Prostate gland (tissue), 2 donors: ENCODE data around the gene NKRF. TPM values are rescaled to one million over a fixed set of nuclear protein-coding genes. Genes with fewer than 3 reads are reported as not detected.

Source experiments
- DNase-seq: peaks from one replicate; pipeline ENCODE4 v3.0.0-alpha.2; 2019; ENCODE audit warnings: low spot score
- H3K27ac ChIP-seq, 2 donors: fragments of 200-600 bp; sonication (generic); 2 replicates each; pipeline ENCODE4 v1.5.1; 2017 to 2019
- H3K27me3 ChIP-seq: fragments of 200-600 bp; sonication (generic); replicated peaks from 2 replicates; pipeline ENCODE4 v1.5.1; 2019; ENCODE audit not compliant: insufficient read depth
- H3K36me3 ChIP-seq, 2 donors: fragments of 200-600 bp; sonication (generic); 1 replicate in 1 of 2; 2 replicates in 1 of 2; pipeline versions ENCODE4 v1.5.1 to v1.8.1; 2017 to 2019
- H3K4me1 ChIP-seq: fragments of 200-600 bp; sonication (generic); replicated peaks from 2 replicates; pipeline ENCODE4 v1.5.1; 2019
- H3K4me3 ChIP-seq, 2 donors: fragments of 200-600 bp; sonication (generic); 2 replicates each; pipeline ENCODE4 v1.5.1; 2017 to 2019
- H3K9me3 ChIP-seq: fragments of 200-600 bp; sonication (generic); 2 replicates; pipeline ENCODE4 v1.5.1; 2017
- CTCF ChIP-seq, 4 experiments: fragments of 200-600 bp in 2 of 4; fragments of 450-650 bp in 2 of 4; sonication (generic) in 2 of 4; IDR thresholded peaks; 1 replicate in 3 of 4; 2 replicates in 1 of 4; pipeline ENCODE4 v1.5.1; 2016 to 2019; ENCODE audit warnings: antibody characterized with exemption in 4 of 4, mild to moderate bottlenecking in 2 of 4, moderate library complexity in 2 of 4
- POLR2A ChIP-seq: fragments of 450-650 bp; IDR thresholded peaks from one replicate; pipeline ENCODE4 v1.6.1; 2016; ENCODE audit warnings: antibody characterized with exemption, mild to moderate bottlenecking
- POLR2AphosphoS5 ChIP-seq: sonication (generic); formaldehyde crosslinking; IDR thresholded peaks from one replicate; pipeline ENCODE4 v1.6.1; 2017; ENCODE audit warnings: antibody characterized with exemption
- WGBS: methylation state at CpG from one replicate; pipeline ENCODE4 v1.1.5; 2018; 5-methylcytosine and 5-hydroxymethylcytosine counted together
- intact Hi-C: fragments of 100-400 bp; cut with DNase I; formaldehyde crosslinking; loops from one replicate; pipeline ENCODE4 v1.14.2; 2022
- total RNA-seq, 2 donors: library from RNA; depleted of rRNA; stranded (reverse); fragments of >200 nt; gene quantifications; one replicate each; pipeline ENCODE4 v1.1.0, GENCODE V29; 2016

Gene NKRF
- 1 to 10 TPM; 6.6 to 6.9 TPM for total RNA-seq

GRCh38 chrX:119606280-119607017 is at the start of gene NKRF:
NKRF (minus strand) TSS chrX:119606424.
- no peaks in the 10 kb centered on the region for H3K9me3 ChIP-seq
- H3K36me3 ChIP-seq, result no peaks in the 10 kb centered on the region
- H3K27me3 ChIP-seq, result no peaks in the 10 kb centered on the region
- intact Hi-C loops, result loop anchor here (10.0 kb wide), 1 partner anchor 268 kb away; the partner anchor contains the start of genes NDUFA1 and RNF113A
- H3K27ac ChIP-seq, result peak within 1 kb of the TSS; percentile 91
- peak; percentile 96 for TF ChIP-seq POLR2AphosphoS5
- peak; percentile 89 for TF ChIP-seq POLR2A
- TF ChIP-seq CTCF (IDR thresholded peaks at IDR 0.05), result no peak
- no peaks in the 10 kb centered on the region for H3K4me1 ChIP-seq
- DNase-seq, result peak; percentile 87
- 2% methylated on average over 43 of the region's 46 CpGs for WGBS
- H3K4me3 ChIP-seq, result peak within 1 kb of the TSS; percentile 55 to 56

GRCh38 chrX:119655125-119655524 is 48.9 kb upstream of the NKRF start:
- Histone ChIP-seq H3K27me3 (no peaks in the 10 kb centered on the region), H3K4me1 (no peaks in the 10 kb centered on the region), H3K9me3 (no peaks in the 10 kb centered on the region), H3K4me3 (no peak overlapping the region), H3K27ac (no peak overlapping the region), H3K36me3 (no peaks in the 10 kb centered on the region)
- intact Hi-C loops, result no loop called here
- no peak for TF ChIP-seq POLR2AphosphoS5
- TF ChIP-seq CTCF (IDR thresholded peaks at IDR 0.05), result no peak
- no peak for TF ChIP-seq POLR2A
- 57% methylated on average over 6 of the region's 6 CpGs for WGBS
- no peak for DNase-seq

- no peak for TF ChIP-seq POLR2A
- TF ChIP-seq CTCF (IDR thresholded peaks at IDR 0.05), result no peak
- no peak for TF ChIP-seq POLR2AphosphoS5
- 30% methylated on average over 8 of the region's 8 CpGs for WGBS
- Histone ChIP-seq H3K27ac (peak overlapping the region in 1 of 2 donors; percentile 8), H3K27me3 (no peaks in the 10 kb centered on the region), H3K4me3 (no peak overlapping the region), H3K9me3 (no peaks in the 10 kb centered on the region), H3K36me3 (no peaks in the 10 kb centered on the region), H3K4me1 (no peaks in the 10 kb centered on the region)
- peak; percentile 7 for DNase-seq
- intact Hi-C loops, result no loop called here
Measured at GRCh38 chrX:119654112-119654531, 47.9 kb upstream of the NKRF start.

- 84% methylated on average over 6 of the region's 6 CpGs for WGBS
- DNase-seq, result no peak
- H3K27ac ChIP-seq, result no peak overlapping the region
Measured at GRCh38 chrX:119648421-119648775, 42.2 kb upstream of the NKRF start.

More at GRCh38 chrX:119648421-119648775, 42.2 kb upstream of the NKRF start:
- Histone ChIP-seq H3K4me1 (no peaks in the 10 kb centered on the region), H3K4me3 (no peak overlapping the region), H3K9me3 (no peaks in the 10 kb centered on the region), H3K36me3 (no peaks in the 10 kb centered on the region), H3K27me3 (no peaks in the 10 kb centered on the region)
- intact Hi-C loops, result no loop called here
- TF ChIP-seq POLR2AphosphoS5 (no peak), CTCF (IDR thresholded peaks at IDR 0.05) (no peak), POLR2A (no peak)
